Stimulated activated CD8-positive, alpha-beta memory T cell treated with anti-CD3 and anti-CD28 coated beads, Interleukin-2, amount 100 ng/mL, for 48 hours (primary cell): ENCODE data around the gene TPI1.
A peak's percentile ranks its signal among the peaks of the same experiment; 100 is the strongest.
"Not testable (repeated sequence)": the region's sequence is repeated elsewhere in the genome, so short reads cannot be mapped to it uniquely, and the experiment has no call there.

Source experiments
- DNase-seq, 2 donors: peaks; one replicate each; pipeline ENCODE4 v3.0.0-alpha.2; 2020; ENCODE audit warnings: low read depth in 2 of 2

TPI1 gene

GRCh38 chr12:6869049-6870021, 2.0 kb downstream of the TPI1 start:
- DNase-seq: peak; percentile 61 to 77

GRCh38 chr12:6870304-6870703, 3.0 kb downstream of the TPI1 start:
- DNase-seq: not testable (repeated sequence)

- DNase-seq: peak; percentile 36 to 37
These were observed 4.0 kb downstream of the TPI1 start for GRCh38 chr12:6871052-6871957.

- peak; percentile 81 to 86 for DNase-seq
These were observed 5.0 kb downstream of the TPI1 start for GRCh38 chr12:6872073-6873048.

GRCh38 chr12:6873094-6874014, 6.0 kb downstream of the TPI1 start, which contains the start of gene SPSB2:
TSS of gene SPSB2 (minus strand) at chr12:6873303. CDS start at chr12:6872901, 402 bp downstream.
- DNase-seq: peak; percentile 100

GRCh38 chr12:6874015-6874368, 6.7 kb downstream of the TPI1 start:
- not testable (repeated sequence) for DNase-seq

- DNase-seq: not testable (repeated sequence)
These were observed 12.5 kb downstream of the TPI1 start for GRCh38 chr12:6879824-6880223.

- DNase-seq: no peak
These were observed 15.9 kb downstream of the TPI1 start for GRCh38 chr12:6883252-6883651.

- DNase-seq: no peak
These were observed 16.4 kb downstream of the TPI1 start for GRCh38 chr12:6883683-6884082.

- DNase-seq: no peak
These were observed 17.2 kb downstream of the TPI1 start for GRCh38 chr12:6884539-6884938.

GRCh38 chr12:6886206-6886999, 19.1 kb downstream of the TPI1 start:
- DNase-seq: not testable (repeated sequence)

- no peak for DNase-seq
These were observed 20.1 kb downstream of the TPI1 start for GRCh38 chr12:6887460-6887859.

GRCh38 chr12:6888360-6888759, 21.0 kb downstream of the TPI1 start:
- DNase-seq: no peak

- not testable (repeated sequence) for DNase-seq
These were observed 21.5 kb downstream of the TPI1 start for GRCh38 chr12:6888794-6889193.

- DNase-seq: not testable (repeated sequence)
These were observed 22.6 kb downstream of the TPI1 start for GRCh38 chr12:6889775-6890573.

- peak; percentile 98 to 99 for DNase-seq
These were observed 23.7 kb downstream of the TPI1 start for GRCh38 chr12:6890789-6891645.

GRCh38 chr12:6891646-6892001, 24.3 kb downstream of the TPI1 start:
- DNase-seq: no peak
